CD4-positive, alpha-beta T cell (primary cell): ENCODE measurements around the gene ZNF738. TPM values are rescaled to one million over a fixed set of nuclear protein-coding genes. Genes with fewer than 3 reads are reported as not detected.
A peak's percentile ranks its signal among the peaks of the same experiment; 100 is the strongest.

Experiments used
- ATAC-seq: fragments of 200-7000 bp; cut with Tn5 transposase; one replicate; pipeline ENCODE4 v1.10.0; 2022; ENCODE audit warnings: mild to moderate bottlenecking; ENCODE audit not compliant: poor library complexity
- CTCF ChIA-PET: fragments of 350-600 bp; sonication (Branson Sonifier 250); formaldehyde crosslinking; loops from one replicate; lab custom pipeline; 2021; ENCODE audit warnings: antibody characterized with exemption, inconsistent platforms; lab: Charles Lee
- POLR2A ChIA-PET: fragments of 350-600 bp; sonication (Branson Sonifier 250); formaldehyde crosslinking; loops from one replicate; lab custom pipeline; 2021; ENCODE audit warnings: antibody characterized with exemption, inconsistent platforms; lab: Charles Lee
- DNase-seq, 14 experiments: peaks; one replicate each; pipeline ENCODE4 v3.0.0-alpha.2; 2013 to 2020; ENCODE audit warnings: mixed read lengths in 2 of 14
- H3K27ac ChIP-seq, 2 donors: one replicate each; pipeline versions ENCODE4 v1.5.1 to v1.7.0; 2013; ENCODE audit warnings: low read length in 2 of 2, low read depth in 1 of 2, mild to moderate bottlenecking in 1 of 2
- H3K27me3 ChIP-seq, 2 experiments: 1 replicate in 1 of 2; 2 replicates in 1 of 2; pipeline versions ENCODE4 v1.6.1 to v1.7.0; 2013; ENCODE audit warnings: low read length in 2 of 2, control low read depth in 1 of 2, mild to moderate bottlenecking in 1 of 2, moderate library complexity in 1 of 2; ENCODE audit not compliant: insufficient read depth in 2 of 2, control insufficient read depth in 1 of 2
- H3K36me3 ChIP-seq: one replicate; pipeline ENCODE4 v1.6.1; 2013; ENCODE audit warnings: low read length, control low read depth; ENCODE audit not compliant: insufficient read depth
- H3K4me1 ChIP-seq: one replicate; pipeline ENCODE4 v1.6.1; 2013; ENCODE audit warnings: low read length, control low read depth; ENCODE audit not compliant: insufficient read depth
- H3K4me3 ChIP-seq: one replicate; pipeline ENCODE4 v1.5.1; 2013; ENCODE audit warnings: mild to moderate bottlenecking, low read length, moderate library complexity
- H3K9me3 ChIP-seq, 2 experiments: 1 replicate in 1 of 2; 2 replicates in 1 of 2; pipeline versions ENCODE4 v1.6.1 to v1.7.0; 2013; ENCODE audit warnings: low read length in 2 of 2, mild to moderate bottlenecking in 2 of 2, control low read depth in 1 of 2, moderate library complexity in 1 of 2; ENCODE audit not compliant: control insufficient read depth in 1 of 2, insufficient read depth in 1 of 2
- H3K27ac Mint-ChIP-seq: one replicate; pipeline ENCODE4 v1.8.0; 2020; ENCODE audit warnings: mixed read lengths
- H3K27me3 Mint-ChIP-seq: one replicate; pipeline ENCODE4 v1.8.0; 2021; ENCODE audit warnings: mixed read lengths
- H3K36me3 Mint-ChIP-seq: one replicate; pipeline ENCODE4 v1.8.0; 2021; ENCODE audit warnings: low read depth, mixed read lengths
- H3K4me1 Mint-ChIP-seq: one replicate; pipeline ENCODE4 v1.8.0; 2021; ENCODE audit warnings: low read depth, mixed read lengths
- H3K4me3 Mint-ChIP-seq: one replicate; pipeline ENCODE4 v1.8.0; 2020; ENCODE audit warnings: mild to moderate bottlenecking, mixed read lengths
- H3K9me3 Mint-ChIP-seq: one replicate; pipeline ENCODE4 v1.8.0; 2020; ENCODE audit warnings: mixed read lengths
- CTCF ChIP-seq: fragments of 200-600 bp; IDR thresholded peaks from one replicate; pipeline ENCODE4 v1.8.0; 2022; ENCODE audit warnings: antibody characterized with exemption, mild to moderate bottlenecking
- intact Hi-C, 2 experiments: fragments of 100-400 bp; cut with DNase I in 1 of 2; cut with micrococcal nuclease in 1 of 2; formaldehyde crosslinking; loops; one replicate each; pipeline versions ENCODE4 v1.15.1 to v1.9.0; 2023 to 2025; cut with DNase I, micrococcal nuclease
- total RNA-seq, 174 experiments: library from RNA in 2 of 174; stranded (reverse) in 2 of 174; gene quantifications; one replicate each; pipeline ENCODE4 v1.2.3 and lab custom pipeline; 2021 to 2026

Gene ZNF738
- total RNA-seq, 2 experiments from 2014 or later: 4.7 to 5.0 TPM

GRCh38 chr19:21396121-21396520 is 37.3 kb downstream of the ZNF738 start:
- intact Hi-C loops: loop anchor here (2.0 to 10.0 kb wide), 6 partner anchors 37 to 1351 kb away; partner anchors contain the start of genes ZNF738 (in 2 of the 2), ZNF429 (in 1 of the 2) and ZNF708 (in 1 of the 2)
- Mint-ChIP-seq H3K27me3 (no peaks in the 10 kb centered on the region), H3K4me3 (no peak overlapping the region), H3K4me1 (peaks cover 38% of the 10 kb centered on the region), H3K36me3 (peaks cover 63% of the 10 kb centered on the region), H3K27ac (no peak overlapping the region), H3K9me3 (peaks cover 7% of the 10 kb centered on the region)
- no peaks in the 10 kb centered on the region for H3K27me3 ChIP-seq
- H3K27ac ChIP-seq: no peak overlapping the region
- no peak overlapping the region for H3K4me3 ChIP-seq
- DNase-seq (no peak), ATAC-seq (no peak)
- peaks cover 4 to 21% of the 10 kb centered on the region in 2 experiments for H3K9me3 ChIP-seq
- H3K36me3 ChIP-seq: peaks cover 14% of the 10 kb centered on the region
- no peak for TF ChIP-seq CTCF
- ChIA-PET POLR2A (interaction anchor here (0.6 to 2.4 kb wide), 17 partner anchors 10 to 1495 kb away, joined by 3 to 48 read pairs (median 5); partner anchors contain the start of genes ZNF429, ZNF43, ZNF430 and ZNF431), CTCF (no interaction called here)
- H3K4me1 ChIP-seq: peaks cover 14% of the 10 kb centered on the region

- H3K27me3 Mint-ChIP-seq: no peaks in the 10 kb centered on the region
- peak within 1 kb of the TSS; percentile 47 to 72 for H3K27ac ChIP-seq
- peaks cover 14% of the 10 kb centered on the region for H3K36me3 ChIP-seq
- no peaks in the 10 kb centered on the region for H3K27me3 ChIP-seq
- peaks cover 2% of the 10 kb centered on the region for H3K9me3 Mint-ChIP-seq
- peak; percentile 99 for ATAC-seq
- peaks cover 65% of the 10 kb centered on the region for H3K36me3 Mint-ChIP-seq
- peaks cover 43% of the 10 kb centered on the region for H3K4me1 Mint-ChIP-seq
- DNase-seq: peak; percentile 81 to 97 (median 86)
- peak within 1 kb of the TSS; percentile 97 for H3K4me3 ChIP-seq
- peaks cover 0 to 27% of the 10 kb centered on the region in 2 experiments for H3K9me3 ChIP-seq
- intact Hi-C loops: loop anchor here (2.0 to 10.0 kb wide), 6 partner anchors 38 to 1352 kb away; partner anchors contain the start of genes ZNF738 (in 2 of the 2), ZNF429 (in 1 of the 2) and ZNF708 (in 1 of the 2)
- peaks cover 14% of the 10 kb centered on the region for H3K4me1 ChIP-seq
- TF ChIP-seq CTCF: no peak
- ChIA-PET POLR2A (interaction anchor here (0.6 to 2.4 kb wide), 34 partner anchors 9 to 1998 kb away, joined by 3 to 48 read pairs (median 4); partner anchors contain the start of genes ZNF100, ZNF429, ZNF43 and ZNF430), CTCF (interaction anchor here (1.1 to 1.3 kb wide), 3 partner anchors 11 to 68 kb away, joined by 3 to 5 read pairs (median 3); partner anchors contain the start of gene ZNF708)
- H3K4me3 Mint-ChIP-seq: peak within 1 kb of the TSS; percentile 98
- peak within 1 kb of the TSS; percentile 82 for H3K27ac Mint-ChIP-seq
Observed at GRCh38 chr19:21396893-21397572, 38.2 kb downstream of the ZNF738 start, which contains the start of gene ZNF493. ZNF493 (plus strand) TSS chr19:21397133; CDS start chr19:21397238, 105 bp downstream.

- H3K27me3 ChIP-seq: no peaks in the 10 kb centered on the region
- no peak for TF ChIP-seq CTCF
- no peak overlapping the region for H3K27ac ChIP-seq
- Mint-ChIP-seq H3K9me3 (no peaks in the 10 kb centered on the region), H3K27ac (no peak overlapping the region), H3K36me3 (peaks cover 69% of the 10 kb centered on the region), H3K27me3 (no peaks in the 10 kb centered on the region), H3K4me1 (peaks cover 60% of the 10 kb centered on the region), H3K4me3 (peak overlapping the region; percentile 76)
- ATAC-seq (no peak), DNase-seq (no peak)
- H3K9me3 ChIP-seq: peaks cover 7 to 27% of the 10 kb centered on the region in 2 experiments
- CTCF ChIA-PET: no interaction called here
- intact Hi-C loops: loop anchor here (5.0 to 10.0 kb wide), 4 partner anchors 42 to 1354 kb away; partner anchors contain the start of genes ZNF429 (in 1 of the 2), ZNF708 (in 1 of the 2) and ZNF738 (in 1 of the 2)
- no peak overlapping the region for H3K4me3 ChIP-seq
- peaks cover 28% of the 10 kb centered on the region for H3K36me3 ChIP-seq
- H3K4me1 ChIP-seq: peaks cover 14% of the 10 kb centered on the region
- POLR2A ChIA-PET: interaction anchor here (2.8 kb wide), 1 partner anchor 70 kb away, joined by 13 read pairs; the partner anchor contains the start of gene ZNF708
Observed at GRCh38 chr19:21398851-21399250, 40.1 kb downstream of the ZNF738 start.
